ENCODE measurements around the gene CEBPA.

The CEBPA gene

GRCh38 chr19:33286899-33287298, 15.4 kb downstream of the CEBPA start:
- DNase-seq: no peak

GRCh38 chr19:33285441-33285927, 16.9 kb downstream of the CEBPA start:
- no peak for DNase-seq

GRCh38 chr19:33284756-33285155, 17.6 kb downstream of the CEBPA start:
- DNase-seq: no peak

GRCh38 chr19:33284146-33284643, 18.1 kb downstream of the CEBPA start:
- no peak for DNase-seq

GRCh38 chr19:33283589-33283988, 18.7 kb downstream of the CEBPA start:
- DNase-seq: no peak

- no peak for DNase-seq
These were observed 20.2 kb downstream of the CEBPA start for GRCh38 chr19:33282036-33282671.

- no peak for DNase-seq
These were observed 20.9 kb downstream of the CEBPA start for GRCh38 chr19:33281296-33281926.

GRCh38 chr19:33280351-33280921, 21.9 kb downstream of the CEBPA start:
- DNase-seq: no peak

- no peak for DNase-seq
These were observed 22.6 kb downstream of the CEBPA start for GRCh38 chr19:33279430-33280350.

GRCh38 chr19:33278403-33279269, 23.7 kb downstream of the CEBPA start:
- no peak for DNase-seq

GRCh38 chr19:33278023-33278402, 24.3 kb downstream of the CEBPA start:
- DNase-seq: no peak

- no peak for DNase-seq
These were observed 24.9 kb downstream of the CEBPA start for GRCh38 chr19:33277434-33277833.

- DNase-seq: no peak
These were observed 26.3 kb downstream of the CEBPA start for GRCh38 chr19:33275933-33276619.

- no peak for DNase-seq
These were observed 26.8 kb downstream of the CEBPA start for GRCh38 chr19:33275559-33275932.

- DNase-seq: no peak
These were observed 27.4 kb downstream of the CEBPA start for GRCh38 chr19:33274663-33275558.

GRCh38 chr19:33273881-33274662, 28.3 kb downstream of the CEBPA start:
- no peak for DNase-seq

GRCh38 chr19:33273065-33273736, 29.1 kb downstream of the CEBPA start:
- no peak for DNase-seq

GRCh38 chr19:33271246-33272021, 30.9 kb downstream of the CEBPA start:
- no peak for DNase-seq

Data from NCI-H1092 treated with DMSO at 0.1 percent for 48 hours (cell line).